ENCODE results near the gene DUSP1. TPM values are rescaled to one million over a fixed set of nuclear protein-coding genes. Genes with fewer than 3 reads are reported as not detected.
A peak's percentile ranks its signal among the peaks of the same experiment; 100 is the strongest.

Gene DUSP1
- total RNA-seq, 2 donors from 2014 or later, result 61.7 to 102 TPM

DNA sequence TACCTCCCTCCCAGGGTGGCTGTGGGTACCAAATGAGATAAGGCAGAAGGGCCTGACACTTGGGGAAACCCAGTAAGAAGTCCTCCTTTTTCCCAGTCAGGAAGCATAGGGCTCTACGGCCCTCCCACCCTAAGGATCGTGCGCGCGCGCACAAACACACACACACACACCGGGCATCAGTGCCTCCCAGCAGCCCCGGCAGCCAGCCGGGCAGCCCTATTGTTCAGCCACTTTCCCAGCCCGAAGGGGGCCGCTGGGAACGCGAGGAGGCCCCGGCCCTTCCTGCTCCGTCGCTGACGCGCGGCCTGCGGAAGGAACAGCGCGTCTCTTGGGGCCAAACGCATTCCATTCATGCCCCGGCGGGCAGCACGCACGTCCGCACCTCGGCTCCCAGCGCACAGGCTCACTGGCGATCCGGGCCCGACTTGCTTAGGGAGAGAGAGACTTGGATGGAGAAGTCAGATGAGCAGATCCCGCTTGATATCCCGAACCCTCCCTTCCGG, 22.6 kb downstream of the DUSP1 start:
- TF ChIP-seq, protein P1, sequence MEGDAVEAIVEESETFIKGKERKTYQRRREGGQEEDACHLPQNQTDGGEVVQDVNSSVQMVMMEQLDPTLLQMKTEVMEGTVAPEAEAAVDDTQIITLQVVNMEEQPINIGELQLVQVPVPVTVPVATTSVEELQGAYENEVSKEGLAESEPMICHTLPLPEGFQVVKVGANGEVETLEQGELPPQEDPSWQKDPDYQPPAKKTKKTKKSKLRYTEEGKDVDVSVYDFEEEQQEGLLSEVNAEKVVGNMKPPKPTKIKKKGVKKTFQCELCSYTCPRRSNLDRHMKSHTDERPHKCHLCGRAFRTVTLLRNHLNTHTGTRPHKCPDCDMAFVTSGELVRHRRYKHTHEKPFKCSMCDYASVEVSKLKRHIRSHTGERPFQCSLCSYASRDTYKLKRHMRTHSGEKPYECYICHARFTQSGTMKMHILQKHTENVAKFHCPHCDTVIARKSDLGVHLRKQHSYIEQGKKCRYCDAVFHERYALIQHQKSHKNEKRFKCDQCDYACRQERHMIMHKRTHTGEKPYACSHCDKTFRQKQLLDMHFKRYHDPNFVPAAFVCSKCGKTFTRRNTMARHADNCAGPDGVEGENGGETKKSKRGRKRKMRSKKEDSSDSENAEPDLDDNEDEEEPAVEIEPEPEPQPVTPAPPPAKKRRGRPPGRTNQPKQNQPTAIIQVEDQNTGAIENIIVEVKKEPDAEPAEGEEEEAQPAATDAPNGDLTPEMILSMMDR (IDR thresholded peaks at IDR 0.05), result no peak
- Histone ChIP-seq H3K9me3 (no peaks in the 10 kb centered on the region), H3K27me3 (no peaks in the 10 kb centered on the region), H3K4me1 (peaks cover 3% of the 10 kb centered on the region), H3K9ac (ENCODE audit: low read depth in 2 of 2, low read length in 2 of 2) (no peak overlapping the region), H3K27ac (peak overlapping the region; percentile 24), H3K4me3 (no peak overlapping the region), H3K36me3 (no peaks in the 10 kb centered on the region)
- intact Hi-C loops (cut with DNase I), result no loop called here
- DNase-seq, result no peak

DNA sequence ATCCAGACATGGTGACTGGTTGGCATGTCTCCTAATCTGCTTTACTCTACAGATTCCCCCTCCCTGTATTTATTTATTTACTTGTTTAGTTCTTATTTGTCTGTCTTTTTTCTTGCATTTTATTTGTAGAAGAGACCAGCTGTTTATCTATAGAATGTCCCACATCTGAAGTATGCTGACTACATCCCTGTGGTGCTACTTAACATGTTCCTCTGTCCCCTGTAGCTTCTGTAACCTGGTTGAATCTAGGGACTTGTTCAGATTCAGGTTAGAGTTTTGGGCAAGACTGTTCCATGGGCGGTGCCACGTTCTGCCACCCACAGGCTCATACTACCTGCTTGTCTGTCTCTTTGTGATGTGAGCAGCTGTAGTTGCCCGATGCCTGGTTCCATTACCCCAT, 23.5 kb downstream of the DUSP1 start:
- intact Hi-C loops (cut with DNase I), result no loop called here
- TF ChIP-seq, protein P1 (IDR thresholded peaks at IDR 0.05), result no peak
- Histone ChIP-seq H3K27me3 (no peaks in the 10 kb centered on the region), H3K9ac (ENCODE audit: low read depth in 2 of 2, low read length in 2 of 2) (no peak overlapping the region), H3K4me1 (peaks cover 3% of the 10 kb centered on the region), H3K9me3 (no peaks in the 10 kb centered on the region), H3K36me3 (no peaks in the 10 kb centered on the region), H3K4me3 (no peak overlapping the region), H3K27ac (no peak overlapping the region)
- DNase-seq, result no peak

DNA sequence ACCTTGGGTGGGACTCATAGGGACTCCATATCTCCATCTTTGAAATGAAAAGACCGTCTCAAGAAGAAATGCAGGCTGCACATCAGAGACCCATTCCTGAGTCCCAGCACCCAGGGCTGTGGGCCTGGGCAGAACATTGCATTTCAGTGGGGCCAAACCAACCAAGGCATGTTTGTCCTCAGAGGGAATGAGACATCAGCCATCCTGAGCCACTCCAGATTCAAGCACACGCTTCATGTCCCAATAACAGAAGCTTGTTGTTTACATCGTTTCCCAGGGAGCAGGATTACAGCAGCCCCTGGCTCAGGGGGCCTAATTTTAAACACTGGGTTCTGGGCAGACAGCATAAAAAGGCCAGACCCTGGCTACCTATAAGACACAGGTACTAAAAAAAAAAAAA, 24.3 kb downstream of the DUSP1 start:
- Histone ChIP-seq H3K36me3 (no peaks in the 10 kb centered on the region), H3K27ac (no peak overlapping the region), H3K27me3 (no peaks in the 10 kb centered on the region), H3K9me3 (no peaks in the 10 kb centered on the region), H3K4me1 (peaks cover 3% of the 10 kb centered on the region), H3K9ac (ENCODE audit: low read depth in 2 of 2, low read length in 2 of 2) (no peak overlapping the region), H3K4me3 (no peak overlapping the region)
- no peak for DNase-seq
- intact Hi-C loops (cut with DNase I), result no loop called here
- TF ChIP-seq, protein P1 (IDR thresholded peaks at IDR 0.05), result no peak

DNA sequence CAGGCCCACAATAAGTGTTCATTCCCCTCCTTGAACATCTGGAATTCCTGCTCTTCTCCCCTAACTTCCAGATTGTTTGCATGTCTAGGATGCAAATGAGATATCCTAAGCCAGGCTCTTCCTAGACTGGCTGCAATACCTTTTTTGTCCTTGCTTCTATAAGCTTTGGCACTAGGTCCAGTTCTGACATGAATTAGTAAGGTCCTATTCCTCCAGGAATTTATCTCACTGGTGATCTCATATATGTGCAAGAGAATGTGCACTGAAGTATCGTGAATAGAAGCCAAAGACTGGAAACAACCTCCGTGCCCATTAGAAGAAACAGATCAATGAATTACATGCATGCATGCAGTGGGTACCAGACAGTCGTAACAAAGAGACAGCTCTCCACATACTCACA, 25.2 kb downstream of the DUSP1 start:
- intact Hi-C loops (cut with DNase I), result no loop called here

DNA sequence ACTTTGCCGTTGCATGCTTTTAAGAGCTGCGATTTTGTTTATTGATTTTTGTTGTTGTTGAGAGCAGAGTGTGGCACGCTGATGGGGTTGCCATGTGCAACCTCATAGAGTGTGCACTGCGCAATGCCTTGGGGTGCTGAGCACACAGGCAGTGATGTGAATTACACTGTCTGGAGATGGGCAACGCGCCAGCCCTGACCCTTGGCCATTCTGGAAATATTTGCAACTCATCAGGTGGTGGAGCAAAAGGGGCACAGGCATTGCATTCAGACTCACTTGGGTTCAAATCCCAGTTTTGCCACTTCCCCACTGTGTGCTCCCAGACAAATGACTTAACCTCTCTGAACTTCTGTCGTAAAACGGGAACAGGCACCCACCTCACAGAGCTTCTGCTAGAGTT, 25.6 kb downstream of the DUSP1 start:
- Histone ChIP-seq H3K9me3 (no peaks in the 10 kb centered on the region), H3K36me3 (no peaks in the 10 kb centered on the region), H3K27ac (no peak overlapping the region), H3K27me3 (no peaks in the 10 kb centered on the region), H3K9ac (ENCODE audit: low read depth in 2 of 2, low read length in 2 of 2) (no peak overlapping the region), H3K4me1 (peaks cover 3% of the 10 kb centered on the region), H3K4me3 (no peak overlapping the region)
- intact Hi-C loops (cut with DNase I), result no loop called here
- TF ChIP-seq, protein P1 (IDR thresholded peaks at IDR 0.05), result no peak
- DNase-seq, result no peak

More for the DNA sequence above, 25.2 kb downstream of the DUSP1 start:
- no peak for DNase-seq
- TF ChIP-seq, protein P1 (IDR thresholded peaks at IDR 0.05), result no peak
- Histone ChIP-seq H3K9me3 (no peaks in the 10 kb centered on the region), H3K27me3 (no peaks in the 10 kb centered on the region), H3K4me3 (no peak overlapping the region), H3K4me1 (peaks cover 3% of the 10 kb centered on the region), H3K36me3 (no peaks in the 10 kb centered on the region), H3K27ac (no peak overlapping the region), H3K9ac (ENCODE audit: low read depth in 2 of 2, low read length in 2 of 2) (no peak overlapping the region)
